ENCODE measurements around the gene BNIP2. TPM values are rescaled to one million over a fixed set of nuclear protein-coding genes. Genes with fewer than 3 reads are reported as not detected.

The BNIP2 gene
- total RNA-seq (2022; extraction: Qiagen RNA extraction; ENCODE audit: low read depth), result 61.6 to 93.6 TPM (median 70.2 TPM) in 5 replicates

GRCh38 chr15:59688782-59689625 lies at the start of gene BNIP2:
BNIP2 (minus strand) TSS chr15:59689320; CDS start chr15:59682457, 6,863 bp downstream.

GRCh38 chr15:59656897-59657634 lies 32.1 kb downstream of the BNIP2 start, which contains the start of gene GTF2A2:
GTF2A2 (minus strand) TSS chr15:59657515; CDS start chr15:59652277, 5,238 bp downstream.

GRCh38 chr15:59611276-59612260 lies 77.6 kb downstream of the BNIP2 start, which contains the start of gene GCNT3:
GCNT3 (plus strand) TSS chr15:59611783; CDS start chr15:59618239, 6,456 bp downstream.

Other genes starting within 250 kb of the BNIP2 start
- 152 to 158 TPM (median 154 TPM) in 5 replicates for gene GCNT3, start 77.5 kb downstream of the BNIP2 start, total RNA-seq (2022; extraction: Qiagen RNA extraction; ENCODE audit: low read depth)
- 171 to 207 TPM (median 187 TPM) in 5 replicates for gene GTF2A2, start 31.8 kb downstream of the BNIP2 start, total RNA-seq (2022; extraction: Qiagen RNA extraction; ENCODE audit: low read depth)